GM21381 (cell line): Measurements from ENCODE around the gene F2RL3.

Source experiments
- ATAC-seq: cut with Tn5 transposase; IDR thresholded peaks from one replicate; pipeline ENCODE4 v1.9.1; 2021; ENCODE audit warnings: mild to moderate bottlenecking, moderate library complexity; ENCODE audit not compliant: unreplicated experiment

F2RL3 gene

GRCh38 chr19:16888629-16889365 is at the start of gene F2RL3:
Gene F2RL3 (plus strand): TSS chr19:16888999. CDS start chr19:16889190, 191 bp downstream.
- ATAC-seq = peak; percentile 44

GRCh38 chr19:16841391-16841926 is 47.3 kb upstream of the F2RL3 start:
- no peak for ATAC-seq

- no peak for ATAC-seq
Observed at GRCh38 chr19:16846901-16847300, 41.9 kb upstream of the F2RL3 start.

- no peak for ATAC-seq
Observed at GRCh38 chr19:16847430-16847829, 41.4 kb upstream of the F2RL3 start.

GRCh38 chr19:16849168-16849567 is 39.6 kb upstream of the F2RL3 start:
- ATAC-seq = no peak

- no peak for ATAC-seq
Observed at GRCh38 chr19:16850133-16850532, 38.7 kb upstream of the F2RL3 start.

- ATAC-seq = no peak
Observed at GRCh38 chr19:16851031-16851712, 37.6 kb upstream of the F2RL3 start.

GRCh38 chr19:16853066-16853465 is 35.7 kb upstream of the F2RL3 start:
- ATAC-seq = no peak

- no peak for ATAC-seq
Observed at GRCh38 chr19:16856091-16856490, 32.7 kb upstream of the F2RL3 start.

- no peak for ATAC-seq
Observed at GRCh38 chr19:16859626-16860025, 29.2 kb upstream of the F2RL3 start.

- ATAC-seq = no peak
Observed at GRCh38 chr19:16860118-16860517, 28.7 kb upstream of the F2RL3 start.

- no peak for ATAC-seq
Observed at GRCh38 chr19:16861011-16861410, 27.8 kb upstream of the F2RL3 start.

GRCh38 chr19:16861834-16862233 is 27.0 kb upstream of the F2RL3 start:
- no peak for ATAC-seq

GRCh38 chr19:16862826-16863415 is 25.9 kb upstream of the F2RL3 start:
- no peak for ATAC-seq

GRCh38 chr19:16867211-16867610 is 21.6 kb upstream of the F2RL3 start:
- ATAC-seq = no peak

- no peak for ATAC-seq
Observed at GRCh38 chr19:16868423-16869130, 20.2 kb upstream of the F2RL3 start.

- no peak for ATAC-seq
Observed at GRCh38 chr19:16869331-16869972, 19.3 kb upstream of the F2RL3 start.

- no peak for ATAC-seq
Observed at GRCh38 chr19:16871871-16872270, 16.9 kb upstream of the F2RL3 start.

GRCh38 chr19:16872728-16873127 is 16.1 kb upstream of the F2RL3 start:
- no peak for ATAC-seq

GRCh38 chr19:16873594-16873993 is 15.2 kb upstream of the F2RL3 start:
- ATAC-seq = no peak
